Liver (tissue), 3 donors: ENCODE results near the gene FNBP1.

Experiments
- CTCF ChIP-seq: fragments of 150-350 bp; IDR thresholded peaks from 2 replicates; pipeline ENCODE4 v1.5.1; 2017; ENCODE audit warnings: improper control_type of control experiment, low read depth, low read length; ENCODE audit not compliant: missing input control
- EGR1 ChIP-seq, 2 donors: IDR thresholded peaks; 2 replicates each; pipeline ENCODE4 v1.6.1; 2016 to 2018; ENCODE audit warnings: antibody characterized with exemption in 2 of 2, low read depth in 2 of 2
- SP1 ChIP-seq: IDR thresholded peaks from 2 replicates; pipeline ENCODE4 v1.6.1; 2018; ENCODE audit warnings: antibody characterized with exemption, mild to moderate bottlenecking
- donor health status: healthy.
- donor health status: healthy.

GRCh38 chr9:129901993-129902739 lies 140.8 kb downstream of the FNBP1 start:
- no peak for TF ChIP-seq CTCF
- no peak for TF ChIP-seq EGR1 (IDR thresholded peaks at IDR 0.05; ENCODE audit: low read depth in 2 of 2)
- TF ChIP-seq SP1 = no peak
